ENCODE results near the gene TNFRSF4. TPM values are rescaled to one million over a fixed set of nuclear protein-coding genes. Genes with fewer than 3 reads are reported as not detected.

TNFRSF4 gene
- total and polyA plus RNA-seq, 10 donors: 6.6 to 23.4 (median 13.6) TPM

DNA sequence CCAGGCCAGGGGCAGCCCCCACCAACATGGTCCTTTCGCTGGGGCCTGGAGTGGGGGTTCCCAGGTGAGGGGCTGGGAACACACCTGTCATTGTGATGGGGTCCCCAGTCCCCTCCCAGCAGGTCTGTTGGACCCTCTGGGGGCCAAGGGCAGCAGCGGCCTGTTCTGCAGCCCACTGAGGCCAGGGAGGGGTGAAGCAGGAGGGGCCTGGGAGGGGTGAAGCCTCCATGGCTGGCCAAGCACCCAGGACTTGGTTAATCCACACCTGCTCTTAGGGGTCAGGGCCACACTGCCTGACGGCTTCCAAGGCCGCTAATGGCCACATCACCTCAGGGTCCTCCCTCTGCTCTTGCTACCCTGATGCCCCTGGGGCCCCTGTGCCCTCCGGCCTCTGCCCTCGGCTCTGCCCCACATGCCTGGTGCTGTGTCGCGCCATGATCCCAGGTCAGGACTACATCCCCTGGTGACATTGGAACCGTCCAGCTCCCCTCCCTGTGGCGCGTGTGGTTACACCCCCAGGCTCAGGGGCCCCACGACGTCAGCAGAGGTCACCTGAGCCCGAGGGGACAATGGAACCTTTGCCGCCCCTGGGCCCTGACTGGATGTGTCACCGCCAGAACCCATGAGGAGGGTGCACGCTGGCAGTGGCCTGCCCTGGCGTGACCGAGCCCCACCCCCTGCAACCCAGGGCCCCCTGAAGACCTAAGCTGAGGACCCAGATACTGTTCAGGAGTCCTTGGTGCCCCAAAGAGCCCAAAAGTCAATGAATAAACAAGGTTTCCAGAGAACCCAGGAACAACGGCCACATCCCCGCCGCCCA is 14.6 kb downstream of the TNFRSF4 start:
- peak; percentile 70 for DNase-seq
- 82 to 92% (median 85%) methylated on average over 13 to 22 of the region's 22 CpGs for WGBS, 5 donors
- TF ChIP-seq POLR2A (IDR thresholded peaks at IDR 0.05): no peak
- TF ChIP-seq, protein P1, sequence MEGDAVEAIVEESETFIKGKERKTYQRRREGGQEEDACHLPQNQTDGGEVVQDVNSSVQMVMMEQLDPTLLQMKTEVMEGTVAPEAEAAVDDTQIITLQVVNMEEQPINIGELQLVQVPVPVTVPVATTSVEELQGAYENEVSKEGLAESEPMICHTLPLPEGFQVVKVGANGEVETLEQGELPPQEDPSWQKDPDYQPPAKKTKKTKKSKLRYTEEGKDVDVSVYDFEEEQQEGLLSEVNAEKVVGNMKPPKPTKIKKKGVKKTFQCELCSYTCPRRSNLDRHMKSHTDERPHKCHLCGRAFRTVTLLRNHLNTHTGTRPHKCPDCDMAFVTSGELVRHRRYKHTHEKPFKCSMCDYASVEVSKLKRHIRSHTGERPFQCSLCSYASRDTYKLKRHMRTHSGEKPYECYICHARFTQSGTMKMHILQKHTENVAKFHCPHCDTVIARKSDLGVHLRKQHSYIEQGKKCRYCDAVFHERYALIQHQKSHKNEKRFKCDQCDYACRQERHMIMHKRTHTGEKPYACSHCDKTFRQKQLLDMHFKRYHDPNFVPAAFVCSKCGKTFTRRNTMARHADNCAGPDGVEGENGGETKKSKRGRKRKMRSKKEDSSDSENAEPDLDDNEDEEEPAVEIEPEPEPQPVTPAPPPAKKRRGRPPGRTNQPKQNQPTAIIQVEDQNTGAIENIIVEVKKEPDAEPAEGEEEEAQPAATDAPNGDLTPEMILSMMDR (IDR thresholded peaks at IDR 0.05 in 8 of 11, conservative IDR thresholded peaks at IDR 0.05 in 3 of 11): no peak
- TF ChIP-seq POLR2AphosphoS5 (IDR thresholded peaks at IDR 0.05): no peak
- intact Hi-C loops (cut with DNase I; ENCODE audit: low total_unique reads): no loop called here
- Histone ChIP-seq H3K27ac (no peak overlapping the region), H3K4me3 (no peak overlapping the region), H3K9me3 (peaks cover 0 to 16% (median 12%) of the 10 kb centered on the region in 8 donors), H3K4me1 (peaks cover 3 to 21% (median 10%) of the 10 kb centered on the region in 6 donors), H3K27me3 (replicated peaks in 1 of 7) (peaks cover 0 to 43% (median 7%) of the 10 kb centered on the region in 7 donors), H3K36me3 (no peaks in the 10 kb centered on the region)

DNA sequence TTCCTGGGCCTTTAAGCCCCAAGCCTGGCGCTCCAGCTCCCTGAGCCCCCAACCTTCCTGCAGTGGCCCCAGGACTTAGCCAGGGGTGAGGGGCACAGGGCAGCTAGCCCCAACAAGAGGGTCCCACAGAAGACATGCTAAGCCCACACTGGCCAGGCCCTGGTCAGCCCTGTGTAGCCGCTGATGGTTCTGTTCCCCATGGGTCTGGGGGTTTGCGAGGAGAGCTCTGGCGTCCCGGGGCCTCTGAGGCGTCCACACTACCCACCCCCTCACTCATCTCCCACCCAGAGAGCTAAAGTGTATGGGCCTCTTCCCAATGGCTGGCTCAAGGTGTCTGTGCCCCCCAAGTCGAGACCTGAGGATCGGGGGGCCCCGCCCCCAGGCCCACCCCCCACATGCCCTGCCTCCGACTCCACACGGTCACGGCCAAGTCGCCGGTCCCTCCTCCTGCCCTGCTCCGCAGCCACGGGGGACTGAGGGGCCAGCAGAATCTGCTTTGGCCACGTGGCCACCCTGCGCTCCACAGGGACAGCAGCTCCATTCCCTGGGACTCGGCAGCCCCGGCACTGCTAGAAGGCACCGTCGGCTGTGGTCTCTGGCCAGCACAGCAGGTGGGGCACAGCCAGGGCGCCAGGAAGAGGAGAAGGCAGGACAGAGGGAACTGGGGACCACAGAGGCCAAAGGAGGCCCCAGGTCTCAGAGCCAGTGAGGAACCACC is 15.4 kb downstream of the TNFRSF4 start:
- Histone ChIP-seq H3K4me1 (peaks cover 3 to 20% (median 10%) of the 10 kb centered on the region in 6 donors), H3K36me3 (no peaks in the 10 kb centered on the region), H3K27ac (no peak overlapping the region), H3K4me3 (no peak overlapping the region), H3K27me3 (replicated peaks in 1 of 7) (peaks cover 0 to 40% (median 7%) of the 10 kb centered on the region in 7 donors), H3K9me3 (peaks cover 0 to 18% (median 14%) of the 10 kb centered on the region in 8 donors)
- intact Hi-C loops (cut with DNase I; ENCODE audit: low total_unique reads): no loop called here
- WGBS, 5 donors: 84 to 91% (median 87%) methylated on average over 7 to 23 of the region's 23 CpGs
- DNase-seq: peak; percentile 73
- TF ChIP-seq, protein P1 (IDR thresholded peaks at IDR 0.05 in 8 of 11, conservative IDR thresholded peaks at IDR 0.05 in 3 of 11): no peak
- TF ChIP-seq POLR2AphosphoS5 (IDR thresholded peaks at IDR 0.05): no peak
- no peak for TF ChIP-seq POLR2A (IDR thresholded peaks at IDR 0.05)

DNA sequence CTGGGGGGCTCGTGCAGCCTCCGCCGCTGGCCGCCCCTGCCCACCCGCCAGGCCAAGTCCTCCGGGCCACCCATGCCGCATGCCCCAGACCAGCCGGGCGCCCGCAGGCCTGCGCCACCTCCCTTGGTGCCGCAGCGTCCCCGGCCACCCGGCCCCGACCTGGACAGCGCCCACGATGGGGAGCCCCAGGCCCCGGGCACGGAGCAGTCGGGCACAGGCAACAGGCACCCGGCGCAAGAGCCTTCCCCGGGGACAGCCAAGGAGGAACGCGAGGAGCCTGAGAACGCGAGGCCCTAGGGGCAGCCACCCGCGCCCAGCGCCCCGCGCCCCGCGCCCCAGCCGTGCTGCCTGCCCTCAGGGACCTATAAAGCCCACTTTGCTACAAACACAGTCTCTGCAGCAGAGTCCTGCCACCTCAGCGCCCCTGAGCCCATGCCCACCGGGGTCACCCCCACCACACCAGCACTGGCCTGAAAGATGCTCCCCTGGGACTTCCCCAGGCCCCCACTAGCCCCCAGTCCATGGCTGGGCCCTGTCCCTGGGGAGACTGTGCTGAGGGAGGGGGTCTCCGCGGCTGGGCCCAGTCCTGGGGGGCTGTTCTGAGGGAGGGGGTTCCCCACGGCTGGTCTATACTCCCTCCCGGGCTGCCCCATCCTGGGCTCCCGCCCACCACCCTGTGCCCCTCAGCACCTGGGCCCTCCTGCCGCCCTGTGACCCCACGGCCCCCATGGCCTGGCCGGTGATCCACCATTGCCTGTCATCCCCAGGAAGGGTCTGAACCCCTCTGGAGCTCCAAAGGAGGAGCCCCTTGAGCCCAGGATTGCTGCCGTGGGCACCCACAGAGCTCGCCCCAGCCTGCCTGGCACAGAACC is 16.2 kb downstream of the TNFRSF4 start:
- 87 to 96% (median 92%) methylated on average over 33 to 48 of the region's 48 CpGs for WGBS, 5 donors
- peaks cover 3 to 20% (median 10%) of the 10 kb centered on the region in 6 donors for H3K4me1 ChIP-seq
- peaks cover 0 to 18% (median 14%) of the 10 kb centered on the region in 8 donors for H3K9me3 ChIP-seq
- TF ChIP-seq, protein P1 (IDR thresholded peaks at IDR 0.05 in 8 of 11, conservative IDR thresholded peaks at IDR 0.05 in 3 of 11): no peak
- TF ChIP-seq POLR2A (IDR thresholded peaks at IDR 0.05) (no peak), POLR2AphosphoS5 (IDR thresholded peaks at IDR 0.05) (no peak)
- no peaks in the 10 kb centered on the region for H3K36me3 ChIP-seq
- DNase-seq: peak; percentile 64
- no peak overlapping the region for H3K27ac ChIP-seq
- peaks cover 0 to 32% (median 7%) of the 10 kb centered on the region in 7 donors for H3K27me3 ChIP-seq (replicated peaks in 1 of 7)
- intact Hi-C loops (cut with DNase I; ENCODE audit: low total_unique reads): no loop called here
- H3K4me3 ChIP-seq: no peak overlapping the region

Measured in spleen (tissue), 11 donors.